HG03159 (cell line): ENCODE results near the gene CGN.
"Not testable (repeated sequence)": the region's sequence is repeated elsewhere in the genome, so short reads cannot be mapped to it uniquely, and the experiment has no call there.

Source experiments
- ATAC-seq: cut with Tn5 transposase; IDR thresholded peaks from one replicate; pipeline ENCODE4 v1.9.1; 2021; ENCODE audit warnings: mild to moderate bottlenecking, moderate library complexity; ENCODE audit not compliant: unreplicated experiment

CGN gene

DNA sequence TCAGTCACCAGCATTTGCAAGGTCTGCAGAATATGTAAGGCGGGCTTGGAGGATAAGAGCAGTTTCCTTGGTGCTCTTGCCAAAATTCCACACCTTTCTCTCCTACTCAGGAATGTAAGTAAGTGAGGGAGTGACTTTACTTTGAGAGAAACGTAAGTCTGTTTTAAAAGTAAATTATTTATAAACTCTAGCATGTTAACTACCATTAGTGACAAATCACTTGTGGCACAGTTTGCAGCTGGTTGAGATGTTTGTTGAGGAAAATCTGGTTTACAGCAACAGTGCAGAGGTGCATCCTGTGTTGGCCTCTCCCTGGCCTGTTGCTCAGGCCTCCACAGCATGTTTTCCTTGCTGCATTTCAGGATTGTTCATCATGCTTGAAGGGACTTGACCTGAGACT is 8.5 kb downstream of the CGN start:
- ATAC-seq: no peak

DNA sequence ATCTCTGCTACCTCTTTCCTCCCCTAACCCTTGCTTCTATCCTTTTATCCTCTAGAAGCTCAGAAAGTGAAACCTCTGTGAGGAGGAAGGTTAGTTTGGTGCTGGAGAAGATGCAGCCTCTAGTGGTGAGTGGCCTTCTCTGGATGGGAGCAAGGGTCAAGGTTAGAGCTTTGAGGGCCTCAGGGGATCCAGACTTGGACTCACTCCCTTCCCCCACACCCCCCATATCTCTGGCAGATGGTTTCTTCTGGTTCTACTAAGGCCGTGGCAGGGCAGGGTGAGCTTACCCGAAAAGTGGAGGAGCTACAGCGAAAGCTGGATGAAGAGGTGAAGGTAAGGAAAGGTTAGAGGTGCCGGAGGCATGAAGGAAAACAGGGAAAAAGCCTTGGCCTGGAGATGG is 9.2 kb downstream of the CGN start:
- ATAC-seq: no peak

DNA sequence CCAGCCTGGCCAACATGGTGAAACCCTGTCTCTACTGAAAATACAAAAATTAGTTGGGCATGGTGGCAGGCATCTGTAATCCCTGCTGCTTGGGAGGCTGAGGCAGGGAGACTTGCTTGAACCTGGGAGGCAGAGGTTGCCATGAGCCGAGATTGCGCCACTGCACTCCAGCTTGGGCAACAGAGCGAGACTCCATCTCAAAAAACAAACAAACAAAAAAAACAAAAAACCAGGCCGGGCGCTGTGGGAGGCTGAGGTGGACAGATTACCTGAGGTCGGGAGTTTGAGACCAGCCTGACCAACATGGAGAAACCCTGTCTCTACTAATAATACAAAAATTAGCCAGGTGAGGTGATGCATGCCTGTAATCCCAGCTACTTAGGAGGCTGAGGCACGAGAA is 11.2 kb downstream of the CGN start:
- ATAC-seq: not testable (repeated sequence)

DNA sequence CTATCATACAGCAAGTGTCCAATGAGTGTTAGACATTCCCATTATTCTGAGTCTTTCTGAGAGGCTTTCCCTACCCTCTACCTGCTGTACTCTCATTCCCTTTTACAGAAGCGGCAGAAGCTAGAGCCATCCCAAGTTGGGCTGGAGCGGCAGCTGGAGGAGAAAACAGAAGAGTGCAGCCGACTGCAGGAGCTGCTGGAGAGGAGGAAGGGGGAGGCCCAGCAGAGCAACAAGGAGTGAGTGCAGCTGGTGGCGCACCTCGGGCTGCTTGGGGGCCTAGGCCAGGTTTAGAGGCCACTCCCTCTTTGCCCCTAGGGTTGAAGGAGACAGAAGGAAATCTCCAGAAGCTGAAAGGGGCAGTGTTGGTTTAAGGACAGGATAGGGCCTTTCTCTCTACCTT is 12.1 kb downstream of the CGN start:
- ATAC-seq: no peak

DNA sequence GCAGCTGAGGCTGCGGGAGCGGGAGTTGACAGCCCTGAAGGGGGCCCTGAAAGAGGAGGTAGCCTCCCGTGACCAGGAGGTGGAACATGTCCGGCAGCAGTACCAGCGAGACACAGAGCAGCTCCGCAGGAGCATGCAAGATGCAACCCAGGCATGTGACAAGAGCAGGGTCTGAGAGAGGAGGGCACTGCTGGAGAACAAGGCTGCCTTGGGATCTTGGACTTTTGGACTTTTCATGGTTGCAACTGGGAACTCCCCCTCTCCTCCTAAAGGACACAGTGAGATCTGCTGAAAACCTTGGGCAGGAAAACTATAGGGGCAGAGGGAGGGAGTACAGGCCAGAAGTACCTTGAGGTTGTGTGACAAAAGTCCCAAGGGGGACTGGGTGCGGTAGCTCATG is 13.5 kb downstream of the CGN start:
- ATAC-seq: no peak

DNA sequence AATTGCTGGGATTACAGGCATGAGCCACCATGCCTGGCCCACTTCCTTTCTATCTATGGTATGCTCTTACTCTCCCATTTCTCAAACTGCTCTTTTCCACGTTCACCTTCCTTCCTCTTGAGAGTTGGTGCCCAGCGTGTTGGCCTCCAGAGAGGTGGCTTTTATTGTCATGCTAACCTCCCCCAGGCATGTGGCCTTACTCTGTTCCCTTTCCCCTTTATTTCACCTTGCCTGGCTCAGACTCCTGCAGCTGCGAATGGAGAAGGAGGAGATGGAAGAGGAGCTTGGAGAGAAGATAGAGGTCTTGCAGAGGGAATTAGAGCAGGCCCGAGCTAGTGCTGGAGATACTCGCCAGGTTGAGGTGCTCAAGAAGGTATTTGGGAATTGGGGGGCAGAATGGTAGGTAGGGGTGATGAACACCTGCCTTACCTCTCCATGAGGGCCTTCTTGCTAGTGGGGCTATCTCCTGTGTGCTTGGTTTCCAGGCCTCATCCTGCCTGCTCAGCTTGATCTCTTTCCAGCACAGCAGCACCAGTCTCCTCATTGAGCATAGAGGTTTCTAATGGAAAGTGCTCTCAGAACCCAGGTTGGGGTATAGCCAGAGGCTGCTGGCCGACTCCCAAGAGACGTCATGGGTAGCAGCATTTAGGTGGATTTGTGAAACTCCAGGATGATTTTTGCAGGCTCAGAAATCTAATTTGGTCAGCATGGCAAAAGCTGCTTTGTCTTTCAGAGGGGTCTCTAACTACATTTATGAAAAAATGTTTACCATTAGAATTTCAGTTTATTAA is 15.7 kb downstream of the CGN start:
- no peak for ATAC-seq

DNA sequence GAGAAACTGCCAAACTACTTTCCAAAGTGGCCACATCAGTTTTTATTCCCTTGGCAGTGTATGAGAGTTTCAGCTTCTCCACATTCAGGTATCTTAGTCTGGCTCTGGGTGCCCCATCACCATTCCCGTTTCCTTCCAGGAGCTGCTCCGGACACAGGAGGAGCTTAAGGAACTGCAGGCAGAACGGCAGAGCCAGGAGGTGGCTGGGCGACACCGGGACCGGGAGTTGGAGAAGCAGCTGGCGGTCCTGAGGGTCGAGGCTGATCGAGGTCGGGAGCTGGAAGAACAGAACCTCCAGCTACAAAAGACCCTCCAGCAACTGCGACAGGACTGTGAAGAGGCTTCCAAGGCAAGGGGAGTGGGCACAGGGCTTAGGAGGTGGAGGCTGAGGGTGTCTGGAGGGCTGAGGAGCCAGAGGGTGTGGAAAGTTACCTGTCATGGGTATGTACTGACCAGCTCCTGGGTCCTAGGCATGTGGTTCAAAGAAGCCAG is 18.1 kb downstream of the CGN start:
- no peak for ATAC-seq

DNA sequence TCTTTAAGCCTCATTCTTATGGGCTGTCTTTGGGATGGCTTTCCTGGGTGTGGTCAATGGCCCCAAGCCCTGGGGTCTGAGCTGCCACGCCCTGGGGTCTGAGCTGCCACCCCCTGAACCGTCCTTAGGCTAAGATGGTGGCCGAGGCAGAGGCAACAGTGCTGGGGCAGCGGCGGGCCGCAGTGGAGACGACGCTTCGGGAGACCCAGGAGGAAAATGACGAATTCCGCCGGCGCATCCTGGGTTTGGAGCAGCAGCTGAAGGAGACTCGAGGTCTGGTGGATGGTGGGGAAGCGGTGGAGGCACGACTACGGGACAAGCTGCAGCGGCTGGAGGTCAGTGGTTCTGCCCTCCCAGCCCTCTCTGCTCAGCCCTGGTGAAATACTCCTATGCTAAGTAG is 18.6 kb downstream of the CGN start:
- ATAC-seq: no peak

DNA sequence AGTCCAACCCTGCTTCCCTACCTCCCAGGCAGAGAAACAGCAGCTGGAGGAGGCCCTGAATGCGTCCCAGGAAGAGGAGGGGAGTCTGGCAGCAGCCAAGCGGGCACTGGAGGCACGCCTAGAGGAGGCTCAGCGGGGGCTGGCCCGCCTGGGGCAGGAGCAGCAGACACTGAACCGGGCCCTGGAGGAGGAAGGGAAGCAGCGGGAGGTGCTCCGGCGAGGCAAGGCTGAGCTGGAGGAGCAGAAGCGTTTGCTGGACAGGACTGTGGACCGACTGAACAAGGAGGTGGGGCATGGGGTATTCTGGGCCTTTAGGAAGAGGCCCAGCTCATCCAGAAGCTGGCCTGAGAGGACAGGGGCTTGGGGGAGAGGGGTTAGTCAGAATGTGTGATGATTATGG is 19.3 kb downstream of the CGN start:
- no peak for ATAC-seq

DNA sequence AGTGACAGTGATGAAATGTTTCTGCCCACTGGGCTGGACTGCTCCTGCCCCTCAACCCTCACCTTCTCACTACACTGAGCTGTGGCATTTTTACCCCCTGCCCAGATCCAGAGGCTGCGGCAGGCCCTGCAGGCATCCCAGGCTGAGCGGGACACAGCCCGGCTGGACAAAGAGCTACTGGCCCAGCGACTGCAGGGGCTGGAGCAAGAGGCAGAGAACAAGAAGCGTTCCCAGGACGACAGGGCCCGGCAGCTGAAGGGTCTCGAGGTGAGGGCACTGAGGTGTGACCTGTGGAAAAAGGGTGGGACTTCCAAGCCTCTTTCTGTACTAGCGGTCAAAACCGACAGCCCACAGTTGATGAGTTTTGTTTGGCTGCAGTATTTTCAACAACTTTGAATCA is 22.7 kb downstream of the CGN start:
- no peak for ATAC-seq

DNA sequence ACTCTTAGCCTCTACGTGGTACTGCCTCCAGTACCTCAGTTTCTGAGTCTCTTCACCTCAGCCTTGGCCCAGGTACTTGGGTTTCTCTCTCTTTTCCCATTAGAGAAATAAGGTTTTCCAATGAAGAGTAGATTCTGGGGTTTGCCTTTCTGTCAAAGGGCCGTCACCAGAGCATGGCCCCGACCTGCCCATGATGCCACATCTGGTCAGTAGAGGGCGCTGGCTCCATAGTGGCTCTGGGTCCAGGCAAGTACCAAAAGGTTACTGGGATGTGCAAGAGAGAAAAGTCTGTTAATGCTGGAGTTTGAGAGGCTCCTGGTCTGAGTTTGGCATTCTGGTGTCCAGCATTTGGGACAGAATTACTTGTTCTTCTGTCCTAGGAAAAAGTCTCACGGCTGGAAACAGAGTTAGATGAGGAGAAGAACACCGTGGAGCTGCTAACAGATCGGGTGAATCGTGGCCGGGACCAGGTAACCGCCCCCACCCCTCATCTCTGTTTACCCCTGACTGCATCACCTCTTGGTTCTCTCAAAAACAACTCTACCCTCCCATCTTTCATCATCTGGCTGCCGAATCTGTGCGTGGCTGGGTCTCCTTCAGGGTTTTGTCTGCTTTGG is 23.6 kb downstream of the CGN start:
- ATAC-seq: no peak

DNA sequence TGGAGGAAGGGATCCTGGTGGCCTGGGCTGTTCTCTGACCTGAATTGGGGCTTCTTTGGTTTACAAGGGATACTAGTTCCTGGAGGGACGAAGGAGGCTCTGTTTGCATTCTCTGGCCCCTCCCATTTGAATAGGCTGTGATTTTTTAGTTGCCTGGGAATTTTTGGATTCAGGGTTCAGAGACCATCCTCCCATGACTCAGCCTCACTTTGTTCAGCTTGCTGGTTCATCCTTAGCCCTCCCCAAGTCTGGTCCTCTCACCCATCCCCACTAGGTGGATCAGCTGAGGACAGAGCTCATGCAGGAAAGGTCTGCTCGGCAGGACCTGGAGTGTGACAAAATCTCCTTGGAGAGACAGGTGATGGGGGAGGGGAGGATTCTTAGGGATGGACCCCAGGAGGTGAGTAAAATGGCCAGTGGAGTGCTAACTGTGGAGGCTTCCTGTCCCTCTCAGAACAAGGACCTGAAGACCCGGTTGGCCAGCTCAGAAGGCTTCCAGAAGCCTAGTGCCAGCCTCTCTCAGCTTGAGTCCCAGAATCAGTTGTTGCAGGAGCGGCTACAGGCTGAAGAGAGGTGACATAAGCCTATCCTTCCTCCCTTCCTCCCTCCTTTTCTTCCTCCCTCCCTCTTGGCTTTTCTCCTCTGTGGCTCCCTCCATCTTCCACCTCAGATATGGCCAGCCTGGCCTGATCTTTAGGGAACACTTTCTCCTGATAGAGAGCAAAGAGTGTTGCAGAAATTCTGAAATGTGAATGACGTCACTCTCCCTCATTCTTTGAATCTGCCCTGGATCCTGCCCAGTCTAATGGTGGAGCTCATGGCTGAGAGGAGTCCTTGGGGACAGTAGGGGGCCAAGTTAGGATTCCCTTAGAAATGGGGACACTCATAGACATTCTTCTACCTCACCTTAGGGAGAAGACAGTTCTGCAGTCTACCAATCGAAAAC is 24.4 kb downstream of the CGN start:
- no peak for ATAC-seq

DNA sequence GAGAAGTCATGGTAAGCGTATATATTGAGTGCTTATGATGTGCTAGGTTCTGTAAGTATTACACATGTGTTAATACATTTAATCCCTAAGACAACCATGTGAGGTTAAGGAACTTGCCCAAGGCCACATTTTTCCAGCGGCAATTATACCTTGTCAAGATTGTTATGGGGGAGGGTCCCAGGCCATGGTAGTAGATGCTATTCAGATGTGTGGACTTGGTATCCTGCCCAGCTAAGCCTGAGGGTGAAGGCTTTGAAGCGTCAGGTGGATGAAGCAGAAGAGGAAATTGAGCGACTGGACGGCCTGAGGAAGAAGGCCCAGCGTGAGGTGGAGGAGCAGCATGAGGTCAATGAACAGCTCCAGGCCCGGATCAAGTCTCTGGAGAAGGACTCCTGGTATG is 25.3 kb downstream of the CGN start:
- ATAC-seq: no peak

DNA sequence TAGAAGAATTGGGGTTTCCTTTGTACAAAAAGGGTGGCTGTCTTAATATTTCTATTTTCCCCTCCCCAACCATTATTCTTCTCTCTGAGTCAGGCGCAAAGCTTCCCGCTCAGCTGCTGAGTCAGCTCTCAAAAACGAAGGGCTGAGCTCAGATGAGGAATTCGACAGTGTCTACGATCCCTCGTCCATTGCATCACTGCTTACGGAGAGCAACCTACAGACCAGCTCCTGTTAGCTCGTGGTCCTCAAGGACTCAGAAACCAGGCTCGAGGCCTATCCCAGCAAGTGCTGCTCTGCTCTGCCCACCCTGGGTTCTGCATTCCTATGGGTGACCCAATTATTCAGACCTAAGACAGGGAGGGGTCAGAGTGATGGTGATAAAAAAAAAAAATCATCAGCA is 25.9 kb downstream of the CGN start:
- no peak for ATAC-seq

DNA sequence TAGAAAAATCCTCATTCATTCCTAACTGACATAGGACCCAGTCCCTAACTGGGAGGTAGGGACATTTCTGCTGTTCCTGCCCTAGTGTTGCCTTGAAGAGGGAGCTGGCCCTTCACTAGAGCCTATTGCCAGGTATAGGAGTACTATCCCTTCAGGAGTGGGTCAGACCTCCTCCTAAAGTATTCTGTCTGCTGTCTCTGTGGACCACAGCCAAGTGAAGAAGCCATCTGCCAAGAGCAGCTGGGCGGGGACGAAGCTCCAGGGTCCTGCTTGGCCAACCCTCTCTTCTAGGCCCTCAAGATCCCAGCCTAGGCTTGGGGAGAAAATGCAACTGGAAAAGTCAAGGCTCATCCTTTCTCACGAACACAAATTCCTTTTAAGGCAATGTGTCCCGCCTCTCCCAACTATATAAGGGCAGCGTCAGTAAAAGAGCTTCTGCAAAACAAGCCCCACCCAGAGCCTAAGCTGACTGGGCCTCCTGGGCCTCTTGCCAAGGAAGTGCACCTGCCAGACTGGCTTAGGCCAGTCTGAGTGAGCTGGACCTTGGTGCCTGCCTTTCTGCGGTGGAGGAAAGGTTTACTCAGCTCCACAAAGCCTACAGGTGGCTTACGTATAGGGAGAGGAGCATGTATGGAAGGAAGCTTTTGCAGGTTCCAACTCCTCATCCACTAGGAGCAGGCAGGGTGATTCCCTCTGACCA is 28.3 kb downstream of the CGN start:
- ATAC-seq: peak; percentile 47

DNA sequence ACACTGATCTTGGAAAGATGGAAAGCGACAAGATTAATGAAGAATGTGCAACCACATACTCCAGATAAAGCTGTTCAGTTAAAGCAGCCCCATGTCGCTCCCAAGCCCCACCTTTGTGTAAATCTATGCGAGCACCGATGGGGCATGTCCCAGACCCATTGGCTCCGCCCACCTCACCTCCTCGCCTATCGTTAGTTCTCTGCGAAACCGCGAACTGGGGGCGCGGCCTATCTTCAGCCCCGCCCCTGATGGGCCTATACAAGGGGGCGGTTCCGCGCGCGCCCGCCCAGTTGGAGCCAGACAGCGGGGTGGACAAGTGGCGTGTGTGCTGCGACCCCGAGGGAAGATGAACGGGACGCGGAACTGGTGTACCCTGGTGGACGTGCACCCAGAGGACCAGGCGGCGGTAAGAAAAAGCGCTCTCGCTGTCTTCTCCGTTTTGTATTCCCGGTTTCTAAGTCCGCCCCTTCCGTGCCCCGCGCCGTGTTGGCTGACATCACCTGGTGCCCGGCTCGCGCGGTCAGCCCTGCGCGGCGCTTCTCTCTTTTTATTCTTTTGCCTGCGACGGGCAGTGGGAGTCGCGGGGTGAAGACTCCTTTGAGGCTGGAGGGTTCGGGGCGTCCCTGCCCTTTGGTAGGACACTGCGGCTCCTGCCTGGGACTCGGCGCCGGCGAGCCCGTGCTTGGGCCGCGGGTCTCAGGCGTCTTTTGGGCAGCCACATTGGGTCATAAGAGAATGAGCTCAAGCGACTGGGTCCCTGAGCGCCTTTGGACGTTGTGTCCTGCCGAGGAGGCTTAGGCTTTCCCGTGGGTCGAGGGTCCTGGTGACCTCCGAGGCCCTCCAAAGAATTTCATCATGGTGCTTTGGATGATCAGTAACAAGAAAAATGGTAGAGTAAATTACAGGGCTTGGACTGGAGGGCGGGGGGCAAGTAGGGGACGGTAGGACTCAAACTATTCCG is 29.1 kb downstream of the CGN start, which contains the start of gene TUFT1:
Gene TUFT1, plus strand, starts transcription at position 289 of the 961 bp plus-strand sequence. Its CDS starts 58 bp downstream, at position 347.
- peak; percentile 95 for ATAC-seq

DNA sequence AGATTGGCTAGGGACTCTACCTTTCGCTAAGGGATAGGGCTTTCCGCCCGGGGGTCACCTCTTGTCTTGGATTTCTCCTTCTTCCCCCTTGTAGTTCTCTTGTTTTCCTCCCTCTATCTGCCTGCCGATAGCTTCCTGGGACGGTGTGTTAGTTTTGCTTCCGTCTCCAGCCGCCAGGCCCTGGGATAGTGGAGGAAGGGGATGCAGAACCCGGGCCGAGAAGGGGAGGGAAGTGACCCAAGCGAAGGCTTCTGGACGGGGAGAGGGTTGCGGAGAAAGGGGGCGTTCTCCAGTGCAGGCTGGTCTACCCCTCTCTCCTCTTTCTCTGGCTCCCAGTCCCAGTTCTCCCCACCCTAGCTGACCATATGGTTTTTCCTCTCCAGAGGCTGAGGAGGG is 29.8 kb downstream of the CGN start:
- no peak for ATAC-seq

DNA sequence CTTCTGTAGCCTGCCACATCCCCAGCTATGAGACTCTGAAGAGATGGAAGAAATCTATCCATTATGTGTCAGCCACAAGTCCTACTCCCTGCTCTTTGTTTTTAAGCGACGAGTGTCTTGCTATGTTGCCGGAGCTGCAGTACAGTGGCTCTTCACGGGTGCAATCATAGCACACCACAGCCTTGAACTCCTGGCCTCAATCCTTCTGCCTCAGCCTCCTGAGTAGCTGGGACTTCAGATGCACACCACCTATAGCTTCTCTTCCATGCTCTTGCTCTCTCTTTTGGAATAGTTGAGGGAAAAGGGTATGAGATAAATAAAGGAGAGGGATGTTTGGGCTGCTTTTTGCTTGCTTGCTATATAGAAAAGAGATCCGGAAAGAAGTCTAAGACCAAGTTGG is 30.6 kb downstream of the CGN start:
- ATAC-seq: no peak

DNA sequence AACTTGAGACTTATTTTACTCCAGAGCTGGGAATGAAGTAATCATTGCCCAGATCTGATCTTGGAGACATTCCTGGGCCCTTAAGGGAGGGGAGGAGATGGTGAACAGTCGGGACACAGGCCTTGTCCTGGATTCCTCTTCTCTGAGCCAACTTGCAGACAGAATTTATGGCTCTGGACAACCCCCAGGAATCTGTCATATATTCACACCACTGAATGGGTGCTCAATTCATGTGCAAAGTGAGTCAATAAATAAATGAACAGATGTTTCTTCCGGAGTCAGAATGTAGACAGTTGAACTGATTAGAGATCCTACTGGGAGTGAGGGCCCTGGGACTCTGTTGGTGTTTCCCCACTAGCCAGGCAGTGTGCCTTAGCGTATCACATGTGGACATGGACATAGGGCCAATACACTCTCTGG is 31.5 kb downstream of the CGN start:
- no peak for ATAC-seq

DNA sequence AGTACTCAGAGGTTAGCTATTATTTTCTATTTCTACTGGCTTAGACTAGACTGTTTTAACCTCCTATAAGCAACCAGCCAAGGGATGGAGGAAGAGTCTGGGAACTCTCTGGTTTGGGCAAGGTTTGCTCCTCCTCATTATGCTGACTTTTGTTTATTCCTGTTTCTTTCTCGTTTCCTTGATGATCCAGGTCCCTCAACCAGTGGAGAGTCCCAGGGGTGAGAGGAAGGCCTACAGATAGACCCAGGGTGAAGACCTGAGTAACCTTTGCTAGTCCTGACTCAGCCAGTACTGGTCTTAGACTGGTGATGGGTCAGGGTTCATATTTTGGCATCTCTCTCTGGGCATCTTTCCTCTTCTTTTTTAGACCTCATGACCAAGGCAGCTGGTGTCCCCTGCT is 34.4 kb downstream of the CGN start:
- ATAC-seq: no peak
